Neuron (in vitro differentiated cells): ENCODE results near the gene OR2T1.
"Not testable (repeated sequence)": the region's sequence is repeated elsewhere in the genome, so short reads cannot be mapped to it uniquely, and the experiment has no call there.

Experiments used
- H2AFZ ChIP-seq: one replicate; pipeline ENCODE4 v1.6.1; 2013; ENCODE audit warnings: low read depth, mild to moderate bottlenecking, inconsistent platforms, low read length, moderate library complexity
- H3K27me3 ChIP-seq: one replicate; pipeline ENCODE4 v1.6.1; 2013; ENCODE audit warnings: low read length; ENCODE audit not compliant: insufficient read depth
- H3K36me3 ChIP-seq: one replicate; pipeline ENCODE4 v1.6.1; 2013; ENCODE audit warnings: low read length; ENCODE audit not compliant: insufficient read depth
- H3K4me1 ChIP-seq: one replicate; pipeline ENCODE4 v1.6.1; 2013; ENCODE audit warnings: low read length; ENCODE audit not compliant: insufficient read depth
- H3K4me3 ChIP-seq: 2 replicates; pipeline ENCODE4 v1.5.1; 2013; ENCODE audit warnings: mild to moderate bottlenecking, low read length, moderate library complexity
- H3K9me3 ChIP-seq: one replicate; pipeline ENCODE4 v1.6.1; 2013; ENCODE audit warnings: low read length

Gene OR2T1

DNA sequence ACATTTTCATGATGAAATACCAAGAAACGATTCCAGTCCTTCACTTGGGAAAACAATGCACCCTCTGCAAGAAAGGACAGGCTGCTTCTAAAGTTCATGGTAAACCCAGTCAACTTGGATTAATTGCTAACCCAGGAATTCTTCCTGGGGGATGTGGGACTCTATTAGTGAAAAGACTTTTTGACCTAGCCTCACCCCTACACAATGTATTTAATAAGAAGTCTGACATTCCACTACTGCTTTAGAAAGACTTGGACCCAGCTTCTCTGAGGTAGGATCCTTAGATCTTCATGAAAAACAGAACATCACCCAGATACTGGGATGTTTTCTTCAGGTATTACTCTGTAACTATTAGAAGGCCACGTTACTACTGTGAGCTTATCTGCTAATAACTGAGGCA is 42.6 kb downstream of the OR2T1 start, which contains the start of gene OR2T2:
Gene OR2T2 (plus strand): TSS at position 239 of the 400 bp plus-strand sequence. CDS start 7,161 bp downstream, outside the sequence.
- not testable (repeated sequence) for H3K4me1 ChIP-seq, H3K27me3 ChIP-seq, H2AFZ ChIP-seq, H3K36me3 ChIP-seq, H3K4me3 ChIP-seq, H3K9me3 ChIP-seq

DNA sequence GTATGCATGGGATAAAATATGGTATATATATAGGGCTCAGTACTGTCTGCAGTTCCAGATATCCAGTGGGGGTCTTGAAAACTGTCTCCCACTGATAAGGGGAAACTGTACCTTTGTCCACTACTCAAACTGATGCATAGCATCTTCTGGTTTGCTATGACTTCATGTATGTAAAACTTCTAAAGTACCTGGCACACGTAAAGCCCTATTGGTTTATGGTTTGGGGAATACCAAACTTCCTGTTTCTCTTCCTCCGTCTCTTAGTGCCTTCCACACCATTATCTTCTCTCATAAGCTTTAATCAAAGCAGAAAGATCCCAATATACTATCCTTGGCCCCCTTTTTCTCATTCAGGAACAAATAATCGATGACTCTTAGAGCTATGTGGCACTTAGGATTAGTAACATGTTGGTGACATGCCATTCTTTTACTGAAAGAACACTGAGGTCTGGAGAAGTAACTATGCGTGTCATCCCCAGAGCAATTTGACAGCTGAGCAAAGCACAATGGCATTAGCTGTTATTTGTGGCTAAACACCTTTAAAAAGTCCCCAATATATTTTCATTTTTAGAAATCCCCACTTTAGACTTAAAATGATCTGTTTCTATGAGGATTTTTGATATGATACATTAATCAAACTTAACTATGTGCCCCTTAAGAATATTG is 45.7 kb downstream of the OR2T1 start:
- not testable (repeated sequence) for H3K27me3 ChIP-seq, H2AFZ ChIP-seq, H3K9me3 ChIP-seq, H3K4me1 ChIP-seq, H3K4me3 ChIP-seq, H3K36me3 ChIP-seq

DNA sequence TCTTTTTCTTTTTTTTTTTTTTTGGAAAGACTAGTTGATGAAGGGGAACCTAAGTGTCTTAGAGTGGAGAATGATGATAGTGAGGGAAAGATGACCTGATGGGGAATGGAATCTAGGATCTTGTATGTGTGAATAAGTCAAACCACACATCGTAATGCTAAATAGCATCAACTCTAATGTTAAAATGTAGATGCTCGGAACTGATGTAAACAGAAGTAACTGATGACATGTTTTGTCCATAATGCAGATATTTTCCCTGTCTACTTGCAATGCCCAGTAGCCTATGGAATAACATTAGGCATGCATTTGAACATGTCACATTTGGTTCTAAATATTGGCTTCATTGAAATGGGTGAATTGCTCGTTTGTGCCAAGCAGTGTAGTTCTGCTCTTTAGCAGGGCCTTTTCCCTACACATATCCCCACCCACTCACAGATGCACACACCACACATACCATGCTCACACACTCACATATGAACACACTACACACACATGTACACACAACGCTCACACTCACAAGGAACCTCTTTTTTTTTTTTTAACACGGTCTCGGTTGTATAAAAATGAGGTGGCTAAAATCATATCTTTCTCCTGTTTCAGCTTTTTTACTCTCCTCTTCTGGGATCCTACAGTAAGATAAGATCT is 47.1 kb downstream of the OR2T1 start:
- H3K4me1 ChIP-seq, H3K27me3 ChIP-seq, H3K36me3 ChIP-seq, H2AFZ ChIP-seq, H3K4me3 ChIP-seq, H3K9me3 ChIP-seq: not testable (repeated sequence)

DNA sequence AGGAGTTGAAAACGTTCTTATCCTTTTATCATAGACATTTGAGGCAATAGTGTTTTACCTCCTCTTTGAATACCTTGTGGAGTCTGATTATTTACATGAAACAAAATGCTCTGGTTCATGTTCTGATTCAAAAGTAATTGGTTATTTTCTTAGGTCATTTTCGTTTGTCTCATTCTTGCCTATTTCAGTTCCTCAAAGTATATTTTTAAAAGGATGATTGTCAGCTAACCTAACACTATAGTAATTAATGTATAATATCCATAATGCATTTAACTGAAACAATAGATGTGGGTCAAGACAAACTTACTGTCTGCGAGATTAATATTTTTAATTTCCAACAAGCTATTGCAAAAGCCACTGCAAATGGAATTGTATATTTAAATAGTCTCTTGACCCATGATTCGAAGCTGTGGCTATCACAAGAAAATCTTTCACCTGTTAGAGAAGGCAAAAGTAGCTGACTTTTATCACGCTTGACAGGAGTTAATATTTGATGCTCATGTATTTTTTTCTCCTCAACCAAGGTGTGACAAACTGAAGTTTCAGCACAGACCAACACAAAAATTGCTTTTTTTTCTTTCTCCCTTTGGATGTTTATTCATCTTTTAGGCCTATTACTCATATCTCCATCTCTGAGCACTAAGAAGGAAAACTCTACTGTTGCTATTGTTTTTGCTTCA is 47.8 kb downstream of the OR2T1 start:
- not testable (repeated sequence) for H3K4me3 ChIP-seq, H3K9me3 ChIP-seq, H3K4me1 ChIP-seq, H3K27me3 ChIP-seq, H3K36me3 ChIP-seq, H2AFZ ChIP-seq

DNA sequence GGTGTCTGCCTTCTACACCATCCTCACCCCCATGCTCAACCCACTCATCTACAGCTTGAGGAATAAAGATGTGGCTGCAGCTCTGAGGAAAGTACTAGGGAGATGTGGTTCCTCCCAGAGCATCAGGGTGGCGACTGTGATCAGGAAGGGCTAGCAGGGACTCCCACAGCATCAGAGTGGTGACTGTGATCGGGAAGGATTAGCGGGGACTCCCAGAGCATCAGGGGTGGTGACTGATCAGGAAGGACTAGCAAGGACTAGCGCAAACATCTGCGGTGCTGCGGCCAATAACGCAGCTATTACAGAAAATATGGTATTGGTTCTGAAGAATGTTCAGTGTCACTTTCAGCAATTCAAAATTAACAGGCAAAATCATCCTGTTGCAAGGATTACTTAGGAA is 50.8 kb downstream of the OR2T1 start:
- not testable (repeated sequence) for H3K9me3 ChIP-seq, H3K27me3 ChIP-seq, H3K4me3 ChIP-seq, H2AFZ ChIP-seq, H3K36me3 ChIP-seq, H3K4me1 ChIP-seq

DNA sequence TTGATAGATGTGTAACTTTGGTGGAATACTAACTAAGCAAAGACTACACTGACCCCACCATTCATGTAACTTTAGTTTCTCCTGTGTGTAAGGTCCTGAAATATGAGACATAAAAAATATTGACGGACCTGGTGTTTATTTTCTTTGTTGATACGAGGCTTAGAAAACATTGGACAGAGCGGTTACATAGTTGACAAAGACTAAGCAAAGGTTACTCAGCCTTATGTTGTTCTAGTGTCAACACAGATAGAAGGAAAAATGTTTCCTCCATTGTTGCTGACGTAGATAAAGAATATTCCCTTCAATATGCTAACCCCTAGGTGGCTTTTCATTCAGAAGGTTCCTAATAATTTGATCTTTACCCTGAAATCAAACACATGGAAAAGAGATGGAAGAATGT is 52.2 kb downstream of the OR2T1 start:
- not testable (repeated sequence) for H3K4me1 ChIP-seq, H2AFZ ChIP-seq, H3K4me3 ChIP-seq, H3K27me3 ChIP-seq, H3K9me3 ChIP-seq, H3K36me3 ChIP-seq

DNA sequence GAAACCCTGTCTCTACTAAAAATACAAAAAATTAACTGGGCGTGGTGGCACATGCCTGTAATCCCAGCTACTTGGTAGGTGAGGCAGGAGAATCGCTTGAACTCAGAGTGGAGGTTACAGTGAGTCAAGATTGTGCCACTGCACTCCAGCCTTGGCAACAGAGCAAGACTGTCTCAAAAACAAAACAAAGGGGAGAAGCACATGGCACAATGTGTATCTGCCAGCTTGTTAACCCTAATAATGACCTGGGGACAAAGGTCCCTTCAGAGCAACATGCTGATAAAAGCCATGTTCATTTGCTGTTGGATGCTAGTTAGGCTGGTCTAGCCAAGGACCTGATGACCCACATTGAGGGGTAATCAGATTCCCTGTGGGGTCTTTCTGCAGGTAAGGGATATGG is 53.8 kb downstream of the OR2T1 start:
- not testable (repeated sequence) for H3K4me3 ChIP-seq, H3K27me3 ChIP-seq, H3K9me3 ChIP-seq, H2AFZ ChIP-seq, H3K36me3 ChIP-seq, H3K4me1 ChIP-seq
